LNCaP clone FGC (cell line): ENCODE results near the gene ZBTB6.

Source experiments
- DNase-seq: peaks from one replicate; pipeline ENCODE4 v3.0.0-alpha.2; 2011; ENCODE audit warnings: low read depth
- H3K4me3 ChIP-seq: 2 replicates; pipeline ENCODE4 v1.5.1; 2011; ENCODE audit warnings: mild to moderate bottlenecking, low read depth, low read length, control low read depth
- TF ChIP-seq, protein P1 (sequence below): IDR thresholded peaks from 2 replicates; pipeline ENCODE4 v1.5.1; 2012; ENCODE audit warnings: mild to moderate bottlenecking; ENCODE audit not compliant: control insufficient read depth, insufficient read depth; ENCODE audit errors: extremely low read depth

ZBTB6 gene

DNA sequence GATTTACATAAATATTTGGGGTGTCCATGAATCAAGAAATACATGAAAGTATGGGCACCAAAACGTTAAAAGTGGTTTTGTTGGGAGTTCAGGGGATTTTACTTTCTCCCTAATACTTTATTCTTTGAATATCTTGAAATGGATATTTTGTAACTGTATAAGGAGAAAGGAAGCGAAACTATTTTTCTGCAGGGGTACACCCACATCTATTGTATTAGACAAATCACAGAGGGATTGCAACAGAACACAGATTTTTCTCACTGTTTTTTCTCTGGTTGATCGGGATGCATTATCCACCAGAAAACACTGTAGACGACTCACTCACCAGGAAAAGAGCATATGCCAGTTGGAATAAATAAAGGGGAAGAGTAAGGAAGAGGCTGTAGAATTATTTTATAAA, 26.5 kb upstream of the ZBTB6 start:
- no peak for DNase-seq
- TF ChIP-seq, protein P1, sequence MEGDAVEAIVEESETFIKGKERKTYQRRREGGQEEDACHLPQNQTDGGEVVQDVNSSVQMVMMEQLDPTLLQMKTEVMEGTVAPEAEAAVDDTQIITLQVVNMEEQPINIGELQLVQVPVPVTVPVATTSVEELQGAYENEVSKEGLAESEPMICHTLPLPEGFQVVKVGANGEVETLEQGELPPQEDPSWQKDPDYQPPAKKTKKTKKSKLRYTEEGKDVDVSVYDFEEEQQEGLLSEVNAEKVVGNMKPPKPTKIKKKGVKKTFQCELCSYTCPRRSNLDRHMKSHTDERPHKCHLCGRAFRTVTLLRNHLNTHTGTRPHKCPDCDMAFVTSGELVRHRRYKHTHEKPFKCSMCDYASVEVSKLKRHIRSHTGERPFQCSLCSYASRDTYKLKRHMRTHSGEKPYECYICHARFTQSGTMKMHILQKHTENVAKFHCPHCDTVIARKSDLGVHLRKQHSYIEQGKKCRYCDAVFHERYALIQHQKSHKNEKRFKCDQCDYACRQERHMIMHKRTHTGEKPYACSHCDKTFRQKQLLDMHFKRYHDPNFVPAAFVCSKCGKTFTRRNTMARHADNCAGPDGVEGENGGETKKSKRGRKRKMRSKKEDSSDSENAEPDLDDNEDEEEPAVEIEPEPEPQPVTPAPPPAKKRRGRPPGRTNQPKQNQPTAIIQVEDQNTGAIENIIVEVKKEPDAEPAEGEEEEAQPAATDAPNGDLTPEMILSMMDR: no peak
- H3K4me3 ChIP-seq: no peak overlapping the region

DNA sequence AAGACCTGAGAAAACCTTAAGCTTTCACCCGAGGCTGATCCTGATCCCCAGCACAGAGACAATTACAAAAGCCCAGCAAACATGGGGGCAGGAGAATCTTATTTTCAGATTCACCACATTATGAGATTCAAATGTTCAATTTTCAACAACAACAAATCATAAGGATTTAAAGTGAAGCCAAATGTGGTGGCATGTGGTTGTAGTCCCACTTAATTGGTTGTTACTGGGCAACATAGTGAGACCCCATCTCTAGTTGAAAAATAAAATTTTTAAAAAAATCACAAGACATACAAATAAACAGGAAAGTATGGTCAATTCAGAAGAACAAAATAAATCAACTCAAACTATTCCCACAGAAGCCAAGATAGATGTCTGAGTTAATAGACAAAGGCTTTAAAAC, 23.8 kb upstream of the ZBTB6 start:
- TF ChIP-seq, protein P1: no peak
- DNase-seq: no peak
- no peak overlapping the region for H3K4me3 ChIP-seq

DNA sequence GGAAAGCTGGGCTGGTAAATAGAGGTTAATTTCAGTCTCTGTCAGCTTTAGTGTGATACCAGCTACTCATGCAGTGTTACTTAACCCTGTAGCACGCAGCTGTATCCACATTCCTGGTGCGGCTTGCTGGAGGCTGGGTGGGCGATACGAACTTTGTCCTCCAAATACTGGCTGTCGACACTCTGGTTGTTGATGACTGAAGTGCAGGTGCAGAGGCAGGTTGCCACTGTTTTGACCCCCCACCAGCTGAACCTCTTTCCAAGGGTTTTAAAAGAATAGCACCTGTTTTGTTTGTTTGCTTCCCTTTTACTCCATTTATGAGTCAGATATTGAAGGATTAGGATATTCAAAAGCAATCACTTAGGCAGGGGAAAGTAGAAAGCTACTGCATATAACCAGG, 23.3 kb upstream of the ZBTB6 start:
- TF ChIP-seq, protein P1: no peak
- no peak overlapping the region for H3K4me3 ChIP-seq
- DNase-seq: no peak

DNA sequence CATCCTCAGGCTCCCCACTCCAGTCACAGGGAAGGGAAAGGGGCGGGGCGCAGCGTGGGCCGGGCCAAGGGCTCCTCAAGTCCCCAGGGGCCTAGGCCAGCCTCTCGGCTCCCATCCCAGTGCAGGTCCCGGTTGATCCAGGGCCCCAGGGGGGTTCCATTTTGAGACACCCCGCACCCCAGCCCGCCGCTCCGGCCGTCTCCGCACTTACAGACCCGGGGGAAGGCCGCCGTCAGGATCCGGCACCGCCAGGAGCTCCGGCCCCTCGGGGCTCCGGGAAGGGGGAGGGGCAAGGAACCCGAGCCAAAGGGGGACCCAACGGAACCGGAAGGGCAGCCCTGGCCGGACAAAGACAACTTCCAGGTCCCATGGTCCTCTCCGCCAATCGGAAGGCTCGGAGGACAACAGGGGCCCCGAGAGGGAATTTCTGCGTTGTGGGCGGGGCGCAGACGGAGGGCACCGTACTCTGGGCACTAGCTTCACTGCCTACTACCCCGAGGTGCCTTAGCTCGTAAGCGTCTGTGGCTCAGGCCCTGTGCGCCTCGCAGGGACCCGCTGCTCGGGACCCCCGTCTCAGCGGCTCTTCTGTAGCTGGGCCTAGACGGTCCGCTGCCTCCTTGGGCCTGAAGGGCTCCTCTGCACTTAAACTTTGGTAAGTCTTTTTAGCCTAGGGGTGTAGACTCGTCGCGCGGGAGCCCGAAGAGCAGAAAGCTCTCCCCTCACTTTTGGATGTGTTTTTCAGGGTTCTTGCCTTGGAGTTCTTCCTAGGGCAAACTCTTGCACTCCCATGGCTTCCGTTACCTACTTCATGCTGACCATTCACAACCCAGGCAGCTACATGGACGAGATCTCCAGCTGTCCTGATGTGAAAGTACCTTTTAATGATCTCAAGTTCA, 18.4 kb upstream of the ZBTB6 start, which contains the start of gene ZBTB26:
Gene ZBTB26 (minus strand): TSS at position 287 of the 896 bp plus-strand sequence. CDS start 11,578 bp downstream, outside the sequence.
- TF ChIP-seq, protein P1: no peak
- peak within 1 kb of the TSS; percentile 76 for H3K4me3 ChIP-seq
- DNase-seq: peak; percentile 80

DNA sequence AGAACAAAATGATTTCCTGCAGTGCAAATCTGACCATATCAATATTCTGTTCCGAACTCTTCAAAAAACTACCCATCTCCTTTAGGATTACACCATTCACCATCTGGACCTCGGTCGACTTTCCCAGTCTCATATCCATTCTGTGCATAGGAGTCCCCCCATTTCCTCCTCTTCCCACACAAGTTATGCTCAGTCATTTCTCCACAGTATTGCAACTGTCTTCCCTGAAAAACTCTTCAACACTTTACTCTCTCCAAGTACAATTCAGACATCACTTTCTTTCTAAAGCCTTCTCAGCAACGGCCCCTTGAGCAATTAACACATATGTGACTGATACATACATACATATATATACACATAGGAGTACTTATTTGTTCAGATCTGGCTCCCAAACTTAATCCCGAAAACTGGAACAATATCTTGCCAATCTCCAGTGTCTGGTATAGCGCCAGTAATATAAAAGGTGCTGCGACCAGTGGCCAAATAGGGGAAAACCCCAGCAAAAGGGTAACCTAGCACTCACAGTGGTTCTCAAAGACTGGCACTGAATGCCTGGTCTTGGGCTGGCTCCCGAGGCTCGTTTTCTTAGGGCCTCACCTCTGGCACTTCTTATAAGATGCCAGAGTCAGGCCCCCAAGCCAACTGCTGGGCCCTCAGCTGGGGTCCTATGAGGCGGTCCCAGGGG, 17.6 kb upstream of the ZBTB6 start:
- TF ChIP-seq, protein P1: no peak
- DNase-seq: no peak
- peak overlapping the region; percentile 76 for H3K4me3 ChIP-seq

DNA sequence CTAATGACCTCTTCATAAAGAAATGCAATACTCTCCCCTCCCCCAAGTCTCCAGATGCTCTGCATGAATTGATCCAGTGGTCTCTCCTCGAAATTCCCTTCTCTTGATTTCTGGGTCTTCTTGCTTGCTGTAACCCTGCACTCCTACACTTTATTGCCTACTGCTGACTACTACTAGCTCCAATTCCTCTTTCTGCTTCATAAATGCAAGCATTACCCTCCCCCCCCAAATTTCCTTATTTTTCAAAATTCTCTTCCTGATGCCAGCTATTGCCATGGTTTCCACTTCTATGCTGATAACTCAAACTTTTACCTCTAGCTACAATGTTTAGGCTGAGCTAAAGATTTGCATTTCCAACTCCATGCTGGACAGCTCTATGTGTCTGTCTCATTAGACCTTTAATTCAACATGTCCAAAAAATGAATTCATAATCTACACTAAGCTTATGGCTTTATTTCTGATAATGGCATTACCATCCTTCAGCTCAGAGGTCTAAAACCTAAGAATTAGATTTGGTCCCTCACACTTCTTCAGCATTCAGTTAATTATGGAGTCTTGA, 16.8 kb upstream of the ZBTB6 start:
- H3K4me3 ChIP-seq: peak overlapping the region; percentile 76
- DNase-seq: no peak
- TF ChIP-seq, protein P1: no peak
